Cardiac muscle cell (in vitro differentiated cells and primary cell): ENCODE data around the gene PRR33. TPM values are rescaled to one million over a fixed set of nuclear protein-coding genes. Genes with fewer than 3 reads are reported as not detected.

Experiments used
- DNase-seq, 2 donors: peaks; one replicate each; pipeline versions ENCODE4 v3.0.0 to v3.0.0-alpha.2; 2010 to 2017; ENCODE audit warnings: low read depth in 1 of 2, low spot score in 1 of 2
- H3K27ac ChIP-seq: fragments of 200-600 bp; sonication (generic); 2 replicates; pipeline ENCODE4 v1.5.1; 2016
- H3K27me3 ChIP-seq: fragments of 200-600 bp; sonication (generic); 2 replicates; pipeline ENCODE4 v1.6.0; 2016; ENCODE audit warnings: control low read depth
- H3K36me3 ChIP-seq: fragments of 200-600 bp; sonication (generic); 2 replicates; pipeline ENCODE4 v1.5.1; 2016; ENCODE audit warnings: control low read depth
- H3K4me1 ChIP-seq: fragments of 200-600 bp; sonication (generic); 2 replicates; pipeline ENCODE4 v1.8.1; 2017; ENCODE audit warnings: low read depth, mild to moderate bottlenecking, mixed run types
- H3K4me3 ChIP-seq: fragments of 200-600 bp; sonication (generic); 2 replicates; pipeline ENCODE4 v1.5.1; 2016; ENCODE audit warnings: mild to moderate bottlenecking
- H3K9me3 ChIP-seq: fragments of 200-600 bp; sonication (generic); 2 replicates; pipeline ENCODE4 v1.5.1; 2017; ENCODE audit warnings: low read depth, mild to moderate bottlenecking, control low read depth
- polyA plus RNA-seq: library from polyadenylated mRNA; unstranded; fragments of >200 nt; fragmentation: Nextera tagmentation; extraction: Ambion mirVana; gene quantifications from 2 replicates; pipeline ENCODE4 v1.2.1, GENCODE V29; 2016
- total RNA-seq: library from RNA; depleted of rRNA; stranded (reverse); fragments of >200 nt; gene quantifications from 2 replicates; pipeline ENCODE4 v1.2.3, GENCODE V29; 2016
- TF ChIP-seq, protein P1 (sequence below): IDR thresholded peaks from 2 replicates; pipeline ENCODE4 v1.5.1; 2012; ENCODE audit warnings: low read depth, mild to moderate bottlenecking, low read length

PRR33 gene
- total and polyA plus RNA-seq, 2 experiments from 2014 or later, result not detected

GRCh38 chr11:1879941-1880720 is 11.6 kb downstream of the PRR33 start:
- Histone ChIP-seq H3K9me3 (no peaks in the 10 kb centered on the region), H3K27me3 (no peaks in the 10 kb centered on the region), H3K4me3 (no peak overlapping the region), H3K4me1 (no peaks in the 10 kb centered on the region), H3K27ac (no peak overlapping the region), H3K36me3 (no peaks in the 10 kb centered on the region)
- TF ChIP-seq, protein P1, sequence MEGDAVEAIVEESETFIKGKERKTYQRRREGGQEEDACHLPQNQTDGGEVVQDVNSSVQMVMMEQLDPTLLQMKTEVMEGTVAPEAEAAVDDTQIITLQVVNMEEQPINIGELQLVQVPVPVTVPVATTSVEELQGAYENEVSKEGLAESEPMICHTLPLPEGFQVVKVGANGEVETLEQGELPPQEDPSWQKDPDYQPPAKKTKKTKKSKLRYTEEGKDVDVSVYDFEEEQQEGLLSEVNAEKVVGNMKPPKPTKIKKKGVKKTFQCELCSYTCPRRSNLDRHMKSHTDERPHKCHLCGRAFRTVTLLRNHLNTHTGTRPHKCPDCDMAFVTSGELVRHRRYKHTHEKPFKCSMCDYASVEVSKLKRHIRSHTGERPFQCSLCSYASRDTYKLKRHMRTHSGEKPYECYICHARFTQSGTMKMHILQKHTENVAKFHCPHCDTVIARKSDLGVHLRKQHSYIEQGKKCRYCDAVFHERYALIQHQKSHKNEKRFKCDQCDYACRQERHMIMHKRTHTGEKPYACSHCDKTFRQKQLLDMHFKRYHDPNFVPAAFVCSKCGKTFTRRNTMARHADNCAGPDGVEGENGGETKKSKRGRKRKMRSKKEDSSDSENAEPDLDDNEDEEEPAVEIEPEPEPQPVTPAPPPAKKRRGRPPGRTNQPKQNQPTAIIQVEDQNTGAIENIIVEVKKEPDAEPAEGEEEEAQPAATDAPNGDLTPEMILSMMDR, result no peak
- DNase-seq, result peak in 1 of 2 donors; percentile 71

DNA sequence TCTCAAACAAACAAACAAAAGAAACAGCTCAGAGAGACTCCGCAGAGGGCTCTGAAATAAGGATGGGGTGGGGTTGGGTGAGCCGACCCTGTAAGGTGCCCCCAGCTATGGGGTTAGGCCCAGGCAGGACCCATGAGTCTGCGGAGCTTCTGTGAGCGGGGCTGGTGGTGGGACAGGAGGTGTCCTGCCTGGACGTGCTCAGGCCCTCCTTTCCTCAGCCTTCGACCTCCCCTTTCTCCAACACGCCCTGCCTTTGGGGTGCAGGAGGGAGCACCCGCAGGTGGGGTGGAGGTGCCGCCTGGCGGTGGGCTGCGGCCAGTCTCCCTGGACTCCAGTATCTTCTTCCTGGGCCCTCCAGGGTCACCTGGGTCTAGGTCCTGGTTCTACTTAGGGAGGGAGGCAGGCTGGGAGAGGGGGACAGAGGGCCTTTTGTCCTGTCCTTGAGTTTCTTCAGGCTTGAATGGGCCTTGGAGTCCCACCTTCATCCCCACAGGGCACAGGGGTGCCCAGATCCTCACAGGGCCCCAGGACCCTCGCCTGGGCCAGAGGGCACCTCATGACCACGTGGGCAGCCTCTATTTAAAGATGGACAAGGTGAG is 12.3 kb downstream of the PRR33 start:
- Histone ChIP-seq H3K36me3 (no peaks in the 10 kb centered on the region), H3K27ac (no peak overlapping the region), H3K4me3 (no peak overlapping the region), H3K4me1 (no peaks in the 10 kb centered on the region), H3K27me3 (no peaks in the 10 kb centered on the region), H3K9me3 (no peaks in the 10 kb centered on the region)
- DNase-seq, result no peak
- TF ChIP-seq, protein P1, result no peak

DNA sequence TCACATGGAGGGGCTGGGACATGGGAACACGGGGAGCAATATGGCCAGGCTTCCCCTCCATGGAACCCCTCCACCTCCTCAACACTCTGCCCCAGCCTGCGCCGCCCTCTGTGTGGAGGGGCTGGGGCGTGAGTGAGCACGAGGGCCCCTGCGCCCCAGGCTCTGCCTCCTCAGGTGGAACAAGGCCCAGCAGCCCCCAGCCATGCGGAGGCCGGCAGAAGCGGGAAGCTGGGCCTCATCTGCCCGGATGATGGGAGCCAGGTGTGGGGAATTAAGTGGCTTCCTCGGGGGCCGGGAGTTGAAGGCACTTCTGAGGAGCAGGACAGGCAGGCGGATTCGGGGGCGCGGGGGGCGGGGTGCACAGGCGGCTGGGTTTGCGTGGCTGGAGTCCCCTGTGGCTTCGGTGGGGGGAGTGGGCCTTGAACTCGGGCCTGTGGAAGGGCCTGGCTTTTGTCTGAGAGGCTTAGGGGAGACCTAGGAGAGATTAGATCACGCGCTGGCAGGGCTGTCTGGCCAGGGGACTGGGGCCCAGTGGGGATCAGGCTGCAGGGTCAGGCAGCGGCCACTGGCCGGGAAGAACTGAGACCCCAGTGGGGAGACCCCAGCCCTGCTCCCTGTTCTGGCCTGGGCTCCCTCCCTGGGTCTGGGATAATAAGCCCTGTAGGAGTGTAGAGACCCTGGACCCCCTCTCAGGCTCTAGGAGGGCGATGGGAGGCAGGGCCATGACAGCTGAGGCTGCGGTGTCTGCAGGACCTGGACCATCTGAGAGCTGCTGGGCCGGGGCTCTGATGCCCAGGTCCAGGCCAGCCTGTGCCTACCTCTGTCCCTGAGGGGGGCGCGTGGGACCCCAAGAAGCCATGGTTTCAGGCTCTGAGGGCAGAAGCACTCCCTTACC is 13.3 kb downstream of the PRR33 start:
- Histone ChIP-seq H3K4me3 (no peak overlapping the region), H3K9me3 (no peaks in the 10 kb centered on the region), H3K27ac (no peak overlapping the region), H3K27me3 (no peaks in the 10 kb centered on the region), H3K36me3 (no peaks in the 10 kb centered on the region), H3K4me1 (no peaks in the 10 kb centered on the region)
- TF ChIP-seq, protein P1, result no peak
- DNase-seq, result no peak

DNA sequence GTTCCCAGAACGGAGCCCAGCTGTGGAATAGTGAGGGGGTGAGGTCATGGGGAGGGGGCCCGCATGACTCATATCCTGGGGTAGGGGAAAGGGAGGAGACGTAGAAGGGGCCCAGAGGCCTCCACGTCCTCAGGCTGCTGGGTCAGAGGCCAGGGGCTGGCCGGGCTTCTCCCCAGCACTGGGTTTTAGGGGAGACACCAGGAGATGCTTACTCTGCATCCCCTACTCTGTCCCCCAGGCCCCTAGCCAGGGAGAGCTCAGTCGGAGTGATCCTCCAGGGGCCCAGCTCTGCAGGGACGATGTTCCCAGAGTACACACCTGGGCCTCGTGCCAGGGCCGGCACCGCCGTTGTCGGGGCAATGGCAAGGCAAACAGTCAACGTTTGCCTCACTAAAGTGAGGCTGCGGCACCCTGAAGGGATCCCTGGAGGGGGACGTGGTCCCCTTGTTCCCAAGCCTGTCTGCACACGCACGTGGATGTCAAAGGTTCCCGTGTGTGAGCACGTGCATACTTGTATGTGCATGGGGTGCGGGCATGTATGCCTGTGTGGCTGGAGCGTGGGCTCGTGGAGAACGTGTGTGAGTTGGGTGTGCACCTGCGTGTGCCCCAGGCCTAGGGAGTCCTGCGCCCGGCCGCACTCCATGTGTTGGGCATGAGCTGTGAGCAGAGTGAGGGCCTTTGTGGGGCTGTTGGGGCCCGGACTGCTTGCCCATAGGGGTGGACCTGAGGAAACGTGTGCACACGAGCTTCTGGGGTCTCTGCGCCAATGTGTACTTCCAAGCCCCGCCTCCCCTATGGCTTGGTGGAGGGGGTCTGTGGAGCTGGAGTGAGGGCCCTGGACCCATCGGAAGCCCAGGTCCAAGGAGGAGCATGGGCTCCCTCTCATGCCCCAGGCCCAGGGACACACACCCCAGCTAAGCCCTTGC is 14.2 kb downstream of the PRR33 start:
- DNase-seq, result peak in 1 of 2 donors; percentile 73
- Histone ChIP-seq H3K4me1 (no peaks in the 10 kb centered on the region), H3K4me3 (no peak overlapping the region), H3K27ac (no peak overlapping the region), H3K9me3 (no peaks in the 10 kb centered on the region), H3K27me3 (no peaks in the 10 kb centered on the region), H3K36me3 (no peaks in the 10 kb centered on the region)
- TF ChIP-seq, protein P1, result no peak
